Adrenal gland (tissue), 5 donors: Measurements from ENCODE around the gene NHEJ1.

Experiments
- CTCF ChIP-seq, 6 experiments: fragments of 450-650 bp in 4 of 6; fragments of 200-600 bp in 2 of 6; sonication (generic) in 1 of 6; IDR thresholded peaks; 1 replicate in 5 of 6; 2 replicates in 1 of 6; pipeline versions ENCODE4 v1.5.1 to v1.8.0; 2016 to 2021; ENCODE audit warnings: antibody characterized with exemption in 6 of 6, mild to moderate bottlenecking in 2 of 6, moderate library complexity in 1 of 6
- POLR2A ChIP-seq, 2 donors: fragments of 450-650 bp; IDR thresholded peaks; one replicate each; pipeline ENCODE4 v1.6.1; 2017; ENCODE audit warnings: antibody characterized with exemption in 2 of 2, mild to moderate bottlenecking in 2 of 2, moderate library complexity in 1 of 2
- donor health status: DM: no; HTN: no; CAD: no.

DNA sequence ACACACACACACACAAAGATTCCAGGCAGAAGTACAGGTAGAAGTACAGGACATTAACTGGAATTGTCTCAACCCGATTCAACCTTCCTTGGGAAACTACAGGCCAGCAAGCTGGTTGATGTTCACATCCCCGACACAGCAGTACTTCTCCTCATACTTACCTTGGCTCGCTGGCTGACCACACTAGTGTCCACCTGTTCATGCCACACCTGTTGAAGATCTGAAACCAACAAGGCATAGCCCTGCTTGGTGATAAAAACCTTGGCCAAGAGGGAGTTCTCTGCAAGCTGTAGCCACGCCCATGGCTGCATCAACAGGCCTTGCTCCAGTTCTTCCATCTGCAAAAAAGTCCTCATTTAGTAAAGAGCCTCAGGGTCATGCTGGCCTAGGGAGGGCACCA is 2.6 kb downstream of the NHEJ1 start:
- no peak for TF ChIP-seq POLR2A (IDR thresholded peaks at IDR 0.05)
- no peak for TF ChIP-seq CTCF (IDR thresholded peaks at IDR 0.05)
